HG03066 (cell line): Measurements from ENCODE around the gene HOXB3.

ENCODE experiments used
- ATAC-seq: cut with Tn5 transposase; IDR thresholded peaks from one replicate; pipeline ENCODE4 v1.9.1; 2021; ENCODE audit warnings: low read depth; ENCODE audit not compliant: unreplicated experiment

The HOXB3 gene

DNA sequence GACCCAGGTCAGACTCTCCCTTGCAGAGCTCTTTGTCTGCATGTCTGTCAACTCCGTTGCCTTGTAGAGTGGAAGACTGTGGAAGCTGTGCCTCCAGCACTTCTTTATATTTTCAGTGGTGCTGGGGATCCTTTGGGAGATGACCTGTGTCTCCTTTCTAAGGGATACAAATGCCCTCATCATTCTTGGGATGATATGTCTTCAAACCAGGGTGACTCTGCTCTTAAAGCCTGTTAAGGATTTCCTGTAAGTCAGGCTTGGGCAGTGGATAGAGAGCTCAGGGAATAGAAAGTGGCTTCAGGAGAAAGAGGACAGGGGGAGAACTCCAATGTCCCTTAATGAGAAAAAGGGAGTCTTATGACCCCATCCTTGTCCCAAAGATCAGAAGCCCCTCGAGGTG is 1.5 kb downstream of the HOXB3 start:
- ATAC-seq = no peak

DNA sequence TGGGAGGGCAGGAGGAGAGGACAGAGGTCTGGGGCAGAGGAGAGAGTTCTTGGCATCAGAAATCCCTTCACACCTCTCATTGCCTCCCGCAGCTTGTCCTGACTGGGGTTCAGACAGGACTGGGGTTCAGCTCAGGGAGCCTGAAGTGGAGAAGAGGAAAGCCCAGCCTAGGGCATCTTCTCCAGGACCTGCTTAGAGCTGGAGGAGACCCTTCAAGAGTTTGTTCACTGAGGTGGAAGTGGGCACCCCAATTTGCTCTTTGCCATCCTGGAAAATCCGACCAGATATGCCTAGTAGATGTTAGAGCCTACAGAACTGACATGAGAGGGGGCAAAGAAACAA is 2.0 kb downstream of the HOXB3 start:
- ATAC-seq = no peak

DNA sequence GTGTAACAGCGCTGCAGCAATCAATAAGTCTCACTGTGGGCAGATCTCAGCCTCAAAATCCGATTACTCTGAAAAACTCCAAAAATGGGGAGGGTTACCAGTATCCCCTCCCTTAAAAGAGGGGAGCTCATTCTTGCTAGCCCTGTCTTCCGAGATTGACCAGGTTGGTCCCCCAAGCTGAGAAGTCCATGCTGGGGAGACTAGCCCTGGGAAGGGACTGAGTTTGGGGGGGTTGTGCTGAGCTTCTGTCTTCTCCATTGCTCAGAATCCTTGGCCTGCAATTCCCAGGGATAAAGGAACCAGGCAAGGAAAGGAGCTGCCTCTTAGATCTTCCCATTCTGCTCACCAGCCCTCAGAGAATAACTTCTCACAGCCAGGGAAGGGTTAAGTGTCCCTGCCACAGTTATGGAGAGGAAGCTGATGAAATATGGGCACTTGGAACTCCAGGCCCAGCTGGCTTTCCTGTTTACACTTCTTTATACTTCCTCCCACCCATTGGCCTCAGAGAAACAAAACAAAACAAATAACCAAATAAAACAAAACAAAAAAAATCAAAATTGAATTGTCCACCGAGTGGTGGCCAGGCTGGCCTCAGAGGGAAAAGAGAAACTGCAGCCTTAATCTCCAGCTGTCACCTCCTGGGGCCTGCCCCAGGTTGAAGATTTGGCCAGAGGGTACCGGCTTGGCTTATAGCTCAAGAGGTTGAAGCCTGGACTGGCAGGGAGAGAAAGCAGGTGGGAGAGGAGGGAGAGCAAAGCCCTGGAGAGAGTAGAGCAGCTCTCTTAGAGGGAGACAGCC is 2.6 kb downstream of the HOXB3 start:
- no peak for ATAC-seq

DNA sequence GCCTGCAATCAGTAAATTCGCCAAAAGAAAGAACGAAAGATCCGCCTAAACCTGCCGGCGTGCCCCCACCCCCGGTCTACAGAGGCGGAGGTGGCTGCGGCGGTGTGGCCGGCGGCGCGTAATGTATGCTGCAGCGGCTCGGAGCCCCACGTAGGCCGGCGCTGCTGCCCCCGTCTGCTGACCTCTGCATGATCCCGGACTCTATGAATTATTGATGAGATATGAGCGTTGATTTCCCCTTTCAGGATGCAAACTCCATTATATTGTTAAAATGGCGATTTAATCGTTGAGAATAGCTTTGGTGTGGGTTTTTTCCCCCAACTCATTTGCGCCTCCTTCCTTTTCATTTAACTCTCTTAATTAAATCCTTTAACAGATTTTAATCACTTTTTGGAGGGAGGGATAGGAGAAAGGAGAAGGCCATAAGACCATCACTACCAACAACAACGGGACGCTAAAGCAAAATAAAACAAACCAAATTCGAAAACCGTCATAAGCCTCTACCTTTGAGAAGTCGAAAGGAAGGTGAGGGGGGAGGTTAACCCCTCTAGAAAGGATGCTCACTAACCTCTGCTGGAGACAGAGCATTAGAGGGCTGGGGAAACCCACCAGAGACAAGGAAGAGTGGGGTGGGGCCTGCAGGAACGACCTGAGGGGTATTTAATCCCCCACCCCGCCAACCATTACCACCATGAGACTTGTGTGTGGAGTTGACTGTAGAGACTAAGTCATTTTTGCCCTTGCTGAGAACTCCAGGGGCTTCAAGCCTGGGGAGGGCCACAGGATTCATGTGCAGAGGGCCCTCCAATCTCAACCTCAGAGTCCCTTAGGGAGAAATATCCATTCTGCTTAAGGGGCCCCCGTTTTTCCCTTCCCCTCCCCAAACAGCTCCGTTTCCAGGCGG is 3.4 kb downstream of the HOXB3 start:
- no peak for ATAC-seq

DNA sequence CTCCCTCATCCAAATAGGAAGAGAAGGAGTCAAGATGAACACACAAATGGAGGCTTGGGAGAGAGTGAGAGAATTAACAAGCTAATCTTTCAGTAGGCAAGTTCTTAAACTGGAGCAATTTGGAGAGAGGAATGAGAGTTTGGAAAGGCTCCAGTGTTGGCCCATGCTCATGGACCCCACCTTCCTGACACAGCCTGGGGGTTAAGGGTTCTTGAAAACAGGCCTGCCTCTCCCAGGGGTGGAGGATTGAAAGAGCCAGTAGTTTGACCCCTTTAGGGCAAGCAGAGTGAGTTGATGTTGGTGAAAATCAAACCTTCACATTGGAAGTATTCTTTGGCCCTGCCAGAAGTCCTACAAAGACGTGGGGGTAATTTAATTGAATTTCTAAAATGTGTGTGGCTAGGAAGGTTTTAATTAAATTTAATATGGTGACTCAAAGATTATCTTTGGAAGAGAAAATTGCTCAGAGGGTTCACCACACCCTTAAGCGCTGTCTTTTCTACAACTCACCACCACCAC is 5.8 kb downstream of the HOXB3 start:
- no peak for ATAC-seq

DNA sequence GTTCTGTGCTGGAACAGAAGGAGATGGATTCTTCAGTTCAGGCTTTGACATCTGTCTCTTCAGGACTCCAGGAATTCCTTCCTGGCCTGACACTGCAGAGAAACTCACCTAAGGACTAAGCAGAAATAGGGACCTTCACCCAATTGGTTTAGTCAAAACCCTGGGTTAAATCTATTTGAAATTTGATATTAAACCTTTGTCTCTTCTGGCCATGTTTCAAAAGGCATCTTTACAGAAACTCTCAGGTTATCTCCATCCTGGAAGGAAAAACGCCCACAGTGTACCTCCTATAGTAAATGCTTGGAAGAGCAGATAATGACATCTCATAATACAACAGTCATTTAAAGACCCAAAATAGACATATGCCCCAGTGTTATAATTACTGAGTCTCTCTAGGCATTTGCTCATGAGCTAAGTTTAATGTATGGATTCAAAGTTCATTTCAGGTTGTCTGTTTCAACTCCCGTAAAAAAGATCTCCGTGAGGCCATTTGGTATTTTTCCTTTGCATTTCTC is 6.3 kb downstream of the HOXB3 start:
- ATAC-seq = no peak

DNA sequence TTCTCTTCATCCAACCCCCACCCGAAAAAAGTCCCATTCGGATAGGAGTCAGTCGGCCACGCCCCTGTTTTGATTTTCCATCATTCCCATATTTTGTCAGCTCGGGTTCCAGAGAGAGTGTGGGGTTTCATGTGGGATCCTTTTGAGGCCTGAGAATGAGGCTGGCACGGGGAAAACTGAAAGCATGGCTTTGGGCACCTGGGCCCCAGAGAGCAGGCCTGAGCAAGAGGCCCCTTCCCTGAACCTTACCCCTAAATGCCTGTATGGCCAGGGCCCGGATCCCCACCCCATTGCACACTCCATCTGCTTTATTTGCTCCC is 7.3 kb downstream of the HOXB3 start:
- no peak for ATAC-seq

DNA sequence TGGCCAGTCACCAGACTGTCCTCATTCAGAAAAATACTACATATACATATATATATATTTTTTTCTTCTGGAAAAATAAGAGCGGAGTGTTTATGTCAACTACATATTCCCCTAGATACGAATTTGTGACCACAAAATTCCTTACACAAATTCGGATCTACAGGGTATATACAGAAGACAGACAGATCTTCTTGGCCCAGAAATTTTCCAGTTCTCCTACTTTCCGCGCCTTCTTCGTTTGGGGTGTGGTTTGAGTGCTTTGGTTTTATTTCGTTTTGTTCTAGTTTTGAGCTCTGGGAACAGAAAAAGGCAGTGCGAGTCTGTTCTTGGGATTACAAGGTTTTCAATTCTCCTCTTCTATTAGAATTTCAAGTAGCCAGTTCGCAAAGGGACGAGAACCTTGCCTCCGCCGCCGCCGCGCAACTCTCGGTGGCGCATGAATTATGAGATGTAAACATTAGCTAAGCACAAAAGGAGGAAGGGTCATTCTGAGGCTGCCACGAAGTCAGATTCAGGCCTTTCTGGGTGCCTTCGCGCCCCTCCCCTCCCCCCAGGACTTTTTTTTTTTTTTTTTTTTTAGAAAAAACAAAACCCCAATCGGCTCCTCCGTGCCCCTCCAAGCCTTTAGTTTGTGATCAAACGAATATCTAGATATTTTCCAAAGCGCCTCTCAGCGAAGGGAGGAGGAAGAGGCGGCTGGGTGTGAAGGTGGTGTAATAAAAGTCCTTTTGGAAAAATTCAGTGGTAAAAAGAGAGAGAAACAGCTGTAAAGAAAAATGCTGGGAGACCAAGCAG is 10.1 kb downstream of the HOXB3 start:
- no peak for ATAC-seq

DNA sequence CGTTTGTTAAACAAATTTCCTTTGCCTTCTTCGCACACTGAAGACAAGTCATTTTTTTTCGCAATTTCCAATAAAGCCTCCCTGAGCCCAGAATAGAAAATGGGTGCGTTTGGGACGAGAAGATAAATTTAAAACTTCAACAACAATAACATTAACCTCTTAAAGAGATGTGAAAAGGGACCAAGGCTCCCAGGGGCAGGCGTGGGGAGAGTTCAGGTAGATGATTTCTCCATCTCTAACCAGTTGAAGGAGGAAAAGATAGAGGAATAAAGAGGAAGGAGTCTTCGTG is 10.6 kb downstream of the HOXB3 start:
- no peak for ATAC-seq

DNA sequence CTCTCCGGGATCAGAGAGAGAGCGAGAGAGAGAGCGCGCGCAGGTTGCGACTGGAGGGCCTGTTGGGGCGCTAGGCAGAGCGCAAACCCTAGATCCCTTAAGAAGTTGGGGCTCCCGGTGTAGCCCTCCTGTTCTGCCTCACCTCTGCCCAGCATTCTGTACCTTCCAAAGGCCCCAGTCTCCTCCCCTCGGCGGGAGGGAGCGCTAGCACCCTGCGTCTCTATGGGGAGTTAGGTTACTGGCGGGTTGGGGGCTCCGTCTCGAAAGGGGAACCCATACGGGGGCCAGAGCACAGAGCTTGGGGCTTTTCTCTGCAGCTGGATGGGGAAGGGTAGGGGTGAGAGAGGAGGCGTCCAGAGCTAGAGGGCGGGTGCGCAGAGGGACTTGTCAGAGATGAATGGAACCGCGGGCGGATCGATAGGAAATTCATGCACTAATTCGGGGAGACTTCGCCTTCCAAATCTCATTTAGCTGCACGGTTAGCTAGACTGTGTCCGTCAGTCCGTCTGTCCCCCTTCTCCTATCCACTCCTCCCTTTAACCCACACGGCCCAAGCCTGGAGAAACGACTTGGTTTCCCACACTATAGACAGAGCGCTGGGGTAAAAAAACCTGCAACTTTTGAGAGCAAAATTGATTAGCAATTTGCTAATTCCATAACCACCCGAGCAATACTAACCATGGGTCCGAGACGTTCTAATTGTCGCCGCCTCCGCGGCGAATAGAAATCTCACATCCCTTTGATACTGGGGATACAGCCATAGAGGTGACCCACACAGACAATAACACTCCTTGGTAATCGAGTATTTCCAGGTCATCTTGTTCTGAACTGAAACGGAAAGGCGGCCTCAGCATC is 11.2 kb downstream of the HOXB3 start:
- ATAC-seq = no peak

DNA sequence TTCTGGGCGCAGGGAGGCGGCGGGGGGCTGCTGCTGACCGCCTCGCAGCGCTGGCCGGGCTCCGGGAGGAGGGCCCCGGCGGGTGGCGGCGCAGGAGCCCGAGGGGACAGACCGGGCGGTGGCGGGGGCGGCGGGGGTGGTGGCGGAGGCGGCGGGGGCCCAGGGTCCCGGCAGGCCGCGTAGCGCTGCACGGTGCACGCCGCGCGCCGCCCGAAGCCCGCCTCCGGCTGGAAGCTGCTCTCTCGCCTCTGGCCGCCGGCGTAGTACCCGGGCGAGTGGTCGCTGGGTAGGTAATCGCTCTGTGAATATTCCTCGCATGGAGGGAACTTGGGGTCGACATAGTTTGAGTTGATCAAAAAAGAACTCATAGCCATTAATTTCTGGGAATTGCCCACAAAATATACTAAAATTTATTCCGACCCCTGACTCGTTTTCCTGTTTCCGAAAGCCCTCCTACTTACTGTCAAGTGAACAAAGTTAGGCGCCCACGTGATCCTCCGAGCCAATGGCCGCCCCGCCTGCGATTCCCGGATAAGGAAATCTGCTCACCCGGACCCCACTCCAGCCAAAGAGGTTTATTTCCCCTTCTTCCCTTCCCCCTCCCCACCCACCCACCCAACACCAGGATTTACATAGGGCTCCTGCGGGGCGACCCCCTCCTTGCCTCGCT is 12.0 kb downstream of the HOXB3 start, which contains the start of gene HOXB4:
TSS of gene HOXB4 (minus strand) at position 405 of the 670 bp plus-strand sequence. CDS start at position 374, 31 bp downstream.
- no peak for ATAC-seq

DNA sequence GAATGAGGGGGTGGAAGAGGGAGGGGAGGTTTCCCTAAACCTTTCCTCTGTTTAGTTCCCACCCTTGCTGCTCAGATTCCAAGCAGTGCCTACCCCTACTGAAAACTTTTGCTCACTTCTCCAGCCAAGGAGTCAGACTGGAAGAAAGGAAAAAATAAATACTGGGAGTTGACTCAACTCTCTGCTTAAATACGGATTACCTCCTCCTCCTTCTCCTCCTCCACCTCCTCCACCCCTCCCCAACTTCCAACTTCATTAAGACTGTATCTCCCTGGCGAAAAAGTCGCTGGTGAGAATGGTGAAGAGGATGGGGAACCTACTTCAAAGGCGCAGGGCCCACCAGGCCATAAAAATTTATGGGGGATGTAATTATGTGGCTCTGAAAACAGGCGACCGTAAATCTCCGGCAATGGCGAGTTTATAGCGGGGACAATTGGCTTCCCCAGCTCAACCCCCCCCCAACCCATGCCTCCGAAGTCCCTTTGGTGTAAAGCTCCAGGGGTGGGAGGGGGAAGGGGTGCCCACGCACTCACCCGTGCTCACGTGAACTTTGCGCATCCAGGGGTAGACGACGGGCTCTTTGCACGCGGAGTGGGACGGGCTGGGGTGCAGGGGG is 12.6 kb downstream of the HOXB3 start:
- no peak for ATAC-seq

DNA sequence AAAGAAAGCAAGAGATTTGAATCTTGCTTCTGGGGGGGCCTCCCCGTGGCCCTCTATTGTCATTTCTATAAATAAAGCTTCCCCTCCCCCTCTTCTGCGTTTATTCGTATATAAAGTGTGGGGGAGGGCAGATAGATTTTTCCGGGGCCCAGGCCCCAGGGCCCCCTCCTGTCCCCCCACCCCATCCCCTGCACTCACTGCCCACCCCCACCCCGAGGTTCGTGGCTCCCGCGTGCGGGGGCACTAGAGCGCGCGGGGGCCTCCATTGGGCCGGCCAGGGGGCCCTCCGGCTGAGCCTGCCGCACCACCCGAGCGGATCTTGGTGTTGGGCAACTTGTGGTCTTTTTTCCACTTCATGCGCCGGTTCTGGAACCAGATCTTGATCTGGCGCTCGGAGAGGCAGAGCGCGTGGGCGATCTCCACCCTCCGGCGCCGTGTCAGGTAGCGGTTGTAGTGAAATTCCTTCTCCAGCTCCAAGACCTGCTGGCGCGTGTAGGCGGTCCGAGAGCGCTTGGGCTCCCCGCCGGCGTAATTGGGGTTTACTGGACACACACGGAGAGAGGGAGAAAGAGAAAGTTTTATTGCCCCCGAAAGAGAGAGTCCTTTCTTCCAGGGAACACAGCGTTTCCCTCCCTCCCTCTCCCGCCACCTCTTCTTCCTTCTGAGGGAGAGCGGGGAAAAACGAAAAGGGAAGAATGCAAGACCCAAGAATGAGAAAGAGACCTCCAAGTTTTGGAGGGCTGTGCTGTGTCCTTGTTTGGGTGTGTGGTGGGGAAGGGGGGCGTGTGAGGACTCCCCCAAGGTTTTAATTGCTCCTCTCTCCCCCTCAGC is 13.3 kb downstream of the HOXB3 start:
- no peak for ATAC-seq

DNA sequence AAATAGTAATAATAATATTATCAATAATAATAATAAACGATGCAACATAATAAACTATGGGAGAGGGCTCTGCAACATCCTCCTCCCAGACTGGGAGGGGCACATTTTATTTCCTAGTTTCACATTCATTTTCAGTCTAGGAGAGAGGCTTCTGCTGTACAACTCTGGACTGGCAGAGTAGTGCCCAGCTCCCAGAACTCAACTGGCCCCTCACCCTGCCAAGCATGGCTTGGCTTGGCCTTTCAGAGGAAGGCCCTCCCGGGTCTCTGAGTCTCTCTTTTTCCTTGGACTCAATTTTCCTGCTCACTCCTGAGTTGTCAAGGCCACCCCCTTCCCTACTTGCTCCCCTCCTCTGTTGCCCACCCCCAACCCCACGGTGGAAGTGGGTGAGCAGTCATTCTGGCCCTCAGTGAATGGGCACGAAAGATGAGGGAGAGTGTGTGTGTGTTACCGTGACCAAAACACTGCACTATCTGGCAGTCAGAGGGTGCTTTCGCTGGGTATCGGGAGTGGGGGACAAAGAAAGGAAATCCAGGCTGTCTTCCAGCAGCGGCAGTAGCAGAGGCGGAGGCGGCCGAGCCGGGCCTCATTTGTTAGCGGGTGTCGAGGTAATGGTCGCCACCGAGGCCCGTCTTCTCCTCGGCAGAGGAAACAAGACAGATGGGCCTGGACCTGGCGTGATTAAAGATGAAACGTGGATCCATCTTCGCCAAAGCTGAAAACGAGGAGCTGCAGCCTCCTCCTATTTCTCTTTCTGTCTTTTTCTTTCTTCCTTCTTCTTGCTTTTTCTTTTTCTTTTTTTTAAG is 14.2 kb downstream of the HOXB3 start:
- no peak for ATAC-seq

DNA sequence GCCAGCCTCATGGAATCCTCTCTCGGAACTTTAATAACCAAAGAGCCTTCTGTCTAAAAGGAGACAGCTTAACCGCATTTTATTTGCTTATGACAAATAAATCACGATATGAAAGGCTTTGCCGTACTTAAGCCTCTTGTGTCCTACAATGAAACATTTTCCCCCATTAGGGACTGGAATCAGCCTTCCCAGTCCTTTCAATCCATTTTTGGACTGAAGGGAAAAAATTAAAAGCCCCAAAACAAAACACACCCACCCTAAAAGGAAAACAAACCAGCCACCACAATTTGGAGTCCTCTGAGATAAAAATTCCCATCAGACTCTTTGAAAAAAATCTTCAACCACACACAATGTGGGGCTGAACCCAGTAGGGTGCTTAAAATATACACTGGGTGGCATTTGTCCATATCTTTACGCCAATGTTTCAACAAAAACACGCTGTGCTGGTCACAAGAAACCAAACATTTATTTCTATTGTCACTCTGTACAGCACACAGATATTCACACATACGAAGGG is 14.9 kb downstream of the HOXB3 start:
- ATAC-seq = no peak

DNA sequence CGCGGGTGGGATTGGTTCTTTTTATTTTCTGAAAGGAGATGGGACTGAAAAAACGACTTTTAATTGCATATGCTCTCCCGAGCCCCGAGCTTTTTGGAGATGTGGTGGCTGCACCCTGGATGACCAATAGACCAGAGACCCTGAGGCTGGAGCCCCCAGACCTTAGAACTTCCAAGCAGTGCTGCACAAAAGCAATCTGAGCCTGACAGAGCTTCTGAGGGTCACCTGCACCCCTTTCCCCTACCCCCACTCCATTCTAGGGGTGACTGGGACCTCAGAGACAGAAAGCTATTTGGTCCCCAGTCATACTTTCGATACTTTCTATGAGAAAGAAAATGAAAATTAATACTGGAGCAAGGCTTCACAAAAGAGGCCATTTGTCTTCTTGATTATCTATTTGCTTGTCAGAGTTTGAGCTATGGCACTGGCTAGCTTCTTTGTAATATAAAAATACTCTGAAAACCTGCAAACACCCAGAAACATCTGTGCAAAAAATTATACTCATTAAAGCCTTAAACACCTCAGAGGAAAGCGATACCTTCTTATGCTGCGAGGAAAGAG is 15.5 kb downstream of the HOXB3 start:
- no peak for ATAC-seq
